ENCODE data around the gene ERGIC1. TPM values are rescaled to one million over a fixed set of nuclear protein-coding genes. Genes with fewer than 3 reads are reported as not detected.
A peak's percentile ranks its signal among the peaks of the same experiment; 100 is the strongest.

Gene ERGIC1
- total and polyA plus RNA-seq, 7 donors: 49.9 to 116 (median 53.9) TPM

GRCh38 chr5:172899436-172899835 lies 65.4 kb downstream of the ERGIC1 start:
- no peaks in the 10 kb centered on the region for H3K27me3 ChIP-seq (ENCODE audit: insufficient read depth in 3 of 3, low read length in 2 of 3)
- ATAC-seq: no peak
- H3K4me3 ChIP-seq: no peak overlapping the region
- peaks cover 70% of the 10 kb centered on the region for H3K4me1 ChIP-seq
- DNase-seq: peak in 1 of 2 donors; percentile 17
- 94 to 96% (median 95%) methylated on average over 7 of the region's 7 CpGs for WGBS, 3 donors
- intact Hi-C loops (cut with DNase I): no loop called here
- no peaks in the 10 kb centered on the region for H3K36me3 ChIP-seq (ENCODE audit: insufficient read depth in 1 of 2, low read depth in 1 of 2)
- no peaks in the 10 kb centered on the region for H3K9me3 ChIP-seq
- peak overlapping the region; percentile 97 for H3K27ac ChIP-seq
- no peak for TF ChIP-seq CTCF (IDR thresholded peaks at IDR 0.05)

GRCh38 chr5:172901012-172901780 lies 67.1 kb downstream of the ERGIC1 start:
- DNase-seq: peak; percentile 72 to 78
- WGBS, 3 donors: 39 to 55% (median 43%) methylated on average over 10 of the region's 10 CpGs
- H3K4me1 ChIP-seq: peaks cover 86% of the 10 kb centered on the region
- H3K27ac ChIP-seq: peak overlapping the region; percentile 97
- no peaks in the 10 kb centered on the region for H3K9me3 ChIP-seq
- H3K36me3 ChIP-seq (ENCODE audit: insufficient read depth in 1 of 2, low read depth in 1 of 2): no peaks in the 10 kb centered on the region
- H3K27me3 ChIP-seq (ENCODE audit: insufficient read depth in 3 of 3, low read length in 2 of 3): no peaks in the 10 kb centered on the region
- intact Hi-C loops (cut with DNase I): loop anchor here (2.0 to 5.0 kb wide), 4 partner anchors 34 to 134 kb away; partner anchors contain the start of gene ERGIC1 (in 1 of the 2)
- no peak for TF ChIP-seq CTCF (IDR thresholded peaks at IDR 0.05)
- peak; percentile 43 to 76 (median 60) for ATAC-seq
- H3K4me3 ChIP-seq: no peak overlapping the region

GRCh38 chr5:172901788-172902496 lies 67.9 kb downstream of the ERGIC1 start:
- H3K27ac ChIP-seq: peak overlapping the region; percentile 97
- H3K27me3 ChIP-seq (ENCODE audit: insufficient read depth in 3 of 3, low read length in 2 of 3): no peaks in the 10 kb centered on the region
- H3K36me3 ChIP-seq (ENCODE audit: insufficient read depth in 1 of 2, low read depth in 1 of 2): no peaks in the 10 kb centered on the region
- WGBS, 3 donors: 75 to 88% (median 77%) methylated on average over 9 of the region's 9 CpGs
- intact Hi-C loops (cut with DNase I): loop anchor here (2.0 to 5.0 kb wide), 6 partner anchors 31 to 135 kb away; partner anchors contain the start of genes DUSP1 (in 1 of the 2) and ERGIC1 (in 1 of the 2)
- H3K9me3 ChIP-seq: no peaks in the 10 kb centered on the region
- TF ChIP-seq CTCF (IDR thresholded peaks at IDR 0.05): no peak
- H3K4me1 ChIP-seq: peaks cover 81% of the 10 kb centered on the region
- H3K4me3 ChIP-seq: no peak overlapping the region
- DNase-seq (no peak), ATAC-seq (no peak)

- intact Hi-C loops (cut with DNase I): loop anchor here (2.0 to 5.0 kb wide), 5 partner anchors 32 to 135 kb away; partner anchors contain the start of gene DUSP1 (in 1 of the 2)
- peak; percentile 52 to 75 (median 55) for ATAC-seq
- TF ChIP-seq CTCF (IDR thresholded peaks at IDR 0.05): peak; percentile 38
- DNase-seq: peak; percentile 83 to 89
- Histone ChIP-seq H3K36me3 (ENCODE audit: insufficient read depth in 1 of 2, low read depth in 1 of 2) (no peaks in the 10 kb centered on the region), H3K27me3 (ENCODE audit: insufficient read depth in 3 of 3, low read length in 2 of 3) (no peaks in the 10 kb centered on the region), H3K27ac (peak overlapping the region; percentile 97), H3K4me3 (no peak overlapping the region), H3K4me1 (peaks cover 73% of the 10 kb centered on the region), H3K9me3 (no peaks in the 10 kb centered on the region)
- 47 to 68% (median 54%) methylated on average over 25 of the region's 25 CpGs for WGBS, 3 donors
These were observed 68.7 kb downstream of the ERGIC1 start for GRCh38 chr5:172902497-172903472.
